Astrocyte of the spinal cord (primary cell): Measurements from ENCODE around the gene GRAP2.

Experiments
- DNase-seq: peaks from one replicate; pipeline ENCODE4 v3.0.0; 2011; ENCODE audit warnings: low read depth, low spot score
- H3K4me3 ChIP-seq: 2 replicates; pipeline ENCODE4 v1.5.1; 2011; ENCODE audit warnings: low read depth, mild to moderate bottlenecking, low read length, moderate library complexity
- in situ Hi-C: cut with HindIII; loops from 2 replicates; pipeline ENCODE4 v1.10.0; 2017; ENCODE audit warnings: low sequenced_read_pairs
- TF ChIP-seq, protein P1 (sequence below): IDR thresholded peaks from 2 replicates; pipeline ENCODE4 v1.5.1; 2012; ENCODE audit warnings: low read depth, mild to moderate bottlenecking, low read length, inconsistent platforms

Gene GRAP2

GRCh38 chr22:39923696-39924095 lies 22.8 kb downstream of the GRAP2 start:
- no peak overlapping the region for H3K4me3 ChIP-seq
- DNase-seq: no peak
- in situ Hi-C loops: no loop called here
- TF ChIP-seq, protein P1, sequence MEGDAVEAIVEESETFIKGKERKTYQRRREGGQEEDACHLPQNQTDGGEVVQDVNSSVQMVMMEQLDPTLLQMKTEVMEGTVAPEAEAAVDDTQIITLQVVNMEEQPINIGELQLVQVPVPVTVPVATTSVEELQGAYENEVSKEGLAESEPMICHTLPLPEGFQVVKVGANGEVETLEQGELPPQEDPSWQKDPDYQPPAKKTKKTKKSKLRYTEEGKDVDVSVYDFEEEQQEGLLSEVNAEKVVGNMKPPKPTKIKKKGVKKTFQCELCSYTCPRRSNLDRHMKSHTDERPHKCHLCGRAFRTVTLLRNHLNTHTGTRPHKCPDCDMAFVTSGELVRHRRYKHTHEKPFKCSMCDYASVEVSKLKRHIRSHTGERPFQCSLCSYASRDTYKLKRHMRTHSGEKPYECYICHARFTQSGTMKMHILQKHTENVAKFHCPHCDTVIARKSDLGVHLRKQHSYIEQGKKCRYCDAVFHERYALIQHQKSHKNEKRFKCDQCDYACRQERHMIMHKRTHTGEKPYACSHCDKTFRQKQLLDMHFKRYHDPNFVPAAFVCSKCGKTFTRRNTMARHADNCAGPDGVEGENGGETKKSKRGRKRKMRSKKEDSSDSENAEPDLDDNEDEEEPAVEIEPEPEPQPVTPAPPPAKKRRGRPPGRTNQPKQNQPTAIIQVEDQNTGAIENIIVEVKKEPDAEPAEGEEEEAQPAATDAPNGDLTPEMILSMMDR: no peak

DNA sequence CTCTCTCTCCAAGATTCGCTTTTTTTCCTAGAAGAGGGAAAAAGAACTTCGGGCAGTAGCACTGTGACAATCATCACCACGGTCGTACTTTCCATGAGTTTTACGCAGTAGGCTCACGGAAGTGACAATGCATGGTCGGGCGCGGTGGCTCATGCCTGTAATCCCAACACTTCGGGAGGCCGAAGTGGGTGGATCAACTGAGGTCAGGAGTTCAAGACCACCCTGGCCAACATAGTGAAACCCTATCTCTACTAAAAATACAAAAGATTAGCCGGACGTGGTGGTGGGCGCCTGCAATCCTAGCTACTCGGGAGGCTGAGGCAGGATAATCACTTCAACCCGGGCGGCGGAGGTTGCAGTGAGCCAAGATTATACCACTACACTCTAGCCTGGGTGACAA lies 23.4 kb downstream of the GRAP2 start:
- TF ChIP-seq, protein P1: no peak
- no peak overlapping the region for H3K4me3 ChIP-seq
- no peak for DNase-seq
- in situ Hi-C loops: no loop called here

- in situ Hi-C loops: no loop called here
- DNase-seq: no peak
- H3K4me3 ChIP-seq: no peak overlapping the region
- TF ChIP-seq, protein P1: no peak
These were observed 24.4 kb downstream of the GRAP2 start for GRCh38 chr22:39925273-39925672.

DNA sequence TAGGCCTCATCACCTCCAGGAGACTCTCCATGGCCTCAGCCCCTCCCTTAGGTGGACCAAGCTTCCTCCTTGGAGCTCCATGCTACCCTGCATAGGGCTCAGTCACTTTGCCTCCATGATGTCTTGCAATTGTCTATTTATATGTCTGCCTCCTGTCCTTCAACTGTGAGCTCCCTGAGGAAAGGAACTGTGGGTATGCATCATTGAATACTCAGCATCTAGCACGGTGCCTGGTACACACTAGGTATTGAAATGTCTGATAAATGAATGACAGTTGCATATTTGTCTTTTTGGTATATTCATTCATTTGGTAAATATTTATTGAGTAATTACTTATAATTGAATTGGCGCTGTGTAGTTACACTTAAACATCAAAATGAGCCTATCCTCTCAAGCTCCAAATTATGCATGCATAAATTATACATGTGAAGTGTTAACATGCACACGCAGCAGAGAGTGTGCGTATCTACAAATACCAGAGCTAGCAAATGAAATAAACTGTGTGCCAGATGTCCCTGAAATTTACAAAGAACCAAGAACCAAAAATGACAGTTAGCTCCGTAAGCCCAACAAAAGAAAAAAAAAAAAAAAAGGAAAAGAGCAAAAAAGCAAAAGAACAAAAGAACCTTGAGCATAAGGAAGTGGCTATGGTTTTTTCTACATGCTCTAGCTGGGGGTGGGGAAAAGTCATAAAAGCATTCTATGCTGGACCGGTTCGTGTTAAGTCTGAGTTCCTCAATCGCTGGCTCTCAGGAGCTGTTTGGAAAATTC lies 25.2 kb downstream of the GRAP2 start:
- TF ChIP-seq, protein P1: no peak
- H3K4me3 ChIP-seq: no peak overlapping the region
- in situ Hi-C loops: no loop called here
- DNase-seq: no peak

DNA sequence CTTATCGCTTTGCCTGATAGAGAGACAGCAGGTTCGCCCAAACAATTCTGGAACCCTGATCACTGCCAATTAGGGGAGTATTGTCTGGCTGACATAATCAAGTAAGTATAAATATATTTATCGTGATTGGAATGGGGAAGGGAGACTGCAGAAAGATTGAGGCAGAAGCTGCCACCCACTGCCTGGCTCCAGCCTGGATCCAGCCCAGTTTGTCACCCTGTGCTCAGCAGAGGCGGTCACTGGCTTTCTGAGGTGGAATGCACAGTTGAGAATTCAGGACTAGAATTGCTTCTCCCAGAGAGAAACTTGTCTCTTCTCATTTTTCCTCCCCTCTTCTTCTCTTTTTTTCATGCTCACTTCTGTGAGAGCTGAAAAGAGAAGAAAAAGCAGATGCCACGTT lies 25.9 kb downstream of the GRAP2 start:
- no peak overlapping the region for H3K4me3 ChIP-seq
- in situ Hi-C loops: no loop called here
- DNase-seq: no peak
- TF ChIP-seq, protein P1: no peak

DNA sequence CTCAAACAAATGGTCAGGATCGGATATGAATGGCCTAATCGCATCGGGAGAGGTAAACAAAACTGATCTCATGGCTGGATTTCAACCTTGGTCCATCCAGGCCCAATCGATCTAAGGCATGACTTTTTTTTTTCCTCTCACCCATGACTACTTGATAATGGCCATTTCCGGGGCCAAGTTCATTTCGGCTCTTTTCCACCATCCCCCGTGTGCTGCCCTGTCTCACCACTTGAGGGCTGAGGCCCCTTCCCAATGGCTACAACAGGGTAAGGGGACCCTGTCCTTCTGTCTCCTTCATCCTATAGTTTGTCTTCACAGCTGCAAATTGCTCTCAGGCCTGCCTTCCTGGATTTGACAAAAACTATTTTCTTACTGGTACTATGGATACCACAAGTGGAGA lies 26.7 kb downstream of the GRAP2 start:
- in situ Hi-C loops: no loop called here
- no peak overlapping the region for H3K4me3 ChIP-seq
- no peak for DNase-seq
- TF ChIP-seq, protein P1: no peak
